IPS-18a (cell line): ENCODE results near the gene DBI.

ENCODE experiments used
- H3K27ac ChIP-seq: one replicate; pipeline ENCODE4 v1.5.1; 2013; ENCODE audit warnings: low read length
- H3K27me3 ChIP-seq: one replicate; pipeline ENCODE4 v1.6.1; 2013; ENCODE audit warnings: mild to moderate bottlenecking, low read length; ENCODE audit not compliant: control insufficient read depth, insufficient read depth
- H3K36me3 ChIP-seq: one replicate; pipeline ENCODE4 v1.6.1; 2013; ENCODE audit warnings: low read depth, low read length; ENCODE audit not compliant: control insufficient read depth
- H3K4me1 ChIP-seq: one replicate; pipeline ENCODE4 v1.6.1; 2013; ENCODE audit warnings: low read depth, low read length; ENCODE audit not compliant: control insufficient read depth
- H3K4me3 ChIP-seq: one replicate; pipeline ENCODE4 v1.5.1; 2013; ENCODE audit warnings: low read length
- H3K9ac ChIP-seq: one replicate; pipeline ENCODE4 v1.6.1; 2013; ENCODE audit warnings: mild to moderate bottlenecking, low read length, moderate library complexity
- H3K9me3 ChIP-seq: one replicate; pipeline ENCODE4 v1.6.1; 2013; ENCODE audit warnings: low read depth, low read length; ENCODE audit not compliant: control insufficient read depth

The DBI gene

DNA sequence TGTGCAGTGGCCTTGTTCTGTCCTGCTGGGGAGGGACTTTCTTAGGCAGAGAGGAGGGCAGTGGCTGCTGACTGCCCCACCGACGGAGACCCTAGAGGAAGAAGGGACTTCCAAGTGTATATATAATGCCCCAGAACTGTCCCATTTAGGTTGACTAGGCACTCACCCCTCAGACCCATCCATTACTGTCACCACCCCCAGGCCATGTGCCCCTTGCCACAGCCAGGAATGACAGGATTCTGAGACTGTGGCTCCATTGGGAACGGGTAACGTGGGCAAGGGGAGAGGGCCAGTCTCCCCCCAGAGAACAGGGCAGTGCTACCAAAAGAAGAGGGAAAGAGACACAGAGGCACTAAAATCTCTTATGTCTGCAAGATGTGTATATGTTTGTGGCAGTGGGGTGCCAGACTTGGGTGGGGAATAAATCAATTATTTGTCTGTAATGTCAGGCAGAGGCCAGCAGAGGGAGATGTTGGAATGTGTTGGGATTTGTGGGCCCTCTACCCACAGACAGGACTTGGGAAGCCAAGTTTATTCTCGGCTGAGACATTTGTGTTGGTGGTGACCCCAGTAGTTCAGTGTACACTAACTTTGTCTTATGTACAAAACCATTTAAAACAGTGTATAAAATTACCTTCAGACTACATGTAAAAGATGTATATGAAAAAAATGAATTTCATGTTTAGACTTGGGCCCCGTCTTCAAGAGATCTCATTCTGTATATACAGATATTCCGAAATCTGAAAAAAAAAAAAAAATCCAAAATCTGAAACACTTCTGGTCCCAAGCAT lies 40.8 kb downstream of the DBI start:
- Histone ChIP-seq H3K9ac (no peak overlapping the region), H3K9me3 (no peaks in the 10 kb centered on the region), H3K36me3 (no peaks in the 10 kb centered on the region), H3K4me3 (no peak overlapping the region), H3K4me1 (no peaks in the 10 kb centered on the region), H3K27me3 (no peaks in the 10 kb centered on the region), H3K27ac (no peak overlapping the region)

DNA sequence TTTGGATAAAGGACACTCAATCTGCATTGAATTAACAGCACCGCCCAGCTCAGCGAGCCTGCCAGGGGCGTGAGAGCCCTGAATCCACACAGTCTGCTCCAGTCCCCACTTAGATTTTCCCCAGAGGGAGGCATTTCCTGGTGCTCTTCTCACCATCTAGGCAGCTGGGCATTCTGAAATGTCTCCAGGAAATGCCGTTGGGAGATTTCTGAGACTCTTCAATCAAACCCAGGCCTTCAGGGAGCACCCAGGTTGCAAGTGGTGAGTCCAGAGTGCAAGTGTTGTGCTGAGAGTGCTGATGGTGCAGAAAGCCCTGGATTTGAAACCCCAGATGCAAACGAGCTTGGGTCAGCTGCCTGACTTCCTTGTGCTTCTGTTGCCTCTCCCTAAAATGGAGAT lies 41.4 kb downstream of the DBI start:
- no peak overlapping the region for H3K9ac ChIP-seq

DNA sequence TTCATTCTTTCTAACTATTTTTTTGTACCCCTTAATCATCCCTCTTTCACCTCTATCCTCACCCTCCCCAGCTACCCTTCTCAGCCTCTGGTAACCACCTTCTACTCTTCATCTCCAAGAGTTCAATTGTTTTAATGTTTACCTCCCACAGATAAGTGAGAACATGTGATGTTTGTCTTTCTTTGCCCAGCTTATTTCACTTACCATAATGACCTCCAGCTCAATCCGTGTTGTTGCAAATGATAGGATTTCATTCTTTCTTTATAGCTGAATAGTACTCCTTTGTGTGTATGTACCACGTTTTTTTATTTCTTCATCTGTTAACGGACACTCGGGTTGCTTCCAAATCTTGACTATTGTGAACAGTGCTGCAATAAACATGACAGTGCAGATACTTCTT lies 42.7 kb downstream of the DBI start:
- no peak overlapping the region for H3K9ac ChIP-seq
- H3K4me3 ChIP-seq, result no peak overlapping the region
- no peaks in the 10 kb centered on the region for H3K36me3 ChIP-seq
- no peaks in the 10 kb centered on the region for H3K9me3 ChIP-seq
- H3K4me1 ChIP-seq, result no peaks in the 10 kb centered on the region
- no peaks in the 10 kb centered on the region for H3K27me3 ChIP-seq
- no peak overlapping the region for H3K27ac ChIP-seq

More for the DNA sequence above, 41.4 kb downstream of the DBI start:
- no peaks in the 10 kb centered on the region for H3K9me3 ChIP-seq
- H3K27me3 ChIP-seq, result no peaks in the 10 kb centered on the region
- H3K36me3 ChIP-seq, result no peaks in the 10 kb centered on the region
- no peak overlapping the region for H3K27ac ChIP-seq
- H3K4me1 ChIP-seq, result no peaks in the 10 kb centered on the region
- H3K4me3 ChIP-seq, result no peak overlapping the region

DNA sequence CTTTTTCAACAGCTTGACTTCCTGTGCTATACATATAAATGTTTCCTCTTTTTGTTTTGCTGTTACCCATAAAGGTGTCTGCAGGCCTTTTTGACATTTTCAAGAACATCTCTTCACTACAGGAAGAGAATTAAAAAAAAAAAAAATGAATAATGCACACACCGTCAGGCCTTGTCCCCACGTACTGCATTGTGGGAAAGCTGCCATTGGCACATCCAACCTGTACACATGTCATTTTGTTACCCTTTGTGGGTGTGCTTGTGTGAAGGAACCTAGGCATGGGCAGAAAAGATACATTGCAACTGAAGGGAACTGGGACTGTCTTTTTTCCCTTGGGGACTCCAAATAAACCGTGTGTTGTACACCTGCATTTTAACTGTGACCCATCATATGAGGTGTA lies 48.1 kb downstream of the DBI start:
- no peaks in the 10 kb centered on the region for H3K4me1 ChIP-seq
- H3K4me3 ChIP-seq, result no peak overlapping the region
- no peaks in the 10 kb centered on the region for H3K36me3 ChIP-seq
- H3K9ac ChIP-seq, result no peak overlapping the region
- no peak overlapping the region for H3K27ac ChIP-seq
- no peaks in the 10 kb centered on the region for H3K27me3 ChIP-seq
- no peaks in the 10 kb centered on the region for H3K9me3 ChIP-seq

DNA sequence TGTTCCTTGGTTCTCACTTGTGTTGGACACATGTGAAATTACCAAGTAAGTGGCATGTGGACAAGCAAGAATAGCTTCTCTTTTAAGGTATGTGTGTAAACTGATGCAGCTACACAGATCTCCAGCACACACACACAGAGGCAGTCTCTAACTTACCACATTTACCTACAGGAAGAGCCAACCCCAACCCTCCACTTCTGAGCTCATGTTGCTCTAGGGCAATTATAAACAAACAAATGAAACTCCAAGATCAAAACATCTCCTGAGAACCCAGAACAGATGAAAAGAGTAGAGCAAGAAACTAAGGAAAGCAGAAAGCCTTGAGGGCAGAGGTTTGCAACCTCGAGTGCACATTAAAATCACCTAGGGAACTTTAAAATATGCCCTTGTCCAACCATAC lies 48.9 kb downstream of the DBI start:
- H3K9me3 ChIP-seq, result no peaks in the 10 kb centered on the region
- no peaks in the 10 kb centered on the region for H3K4me1 ChIP-seq
- H3K9ac ChIP-seq, result no peak overlapping the region
- H3K27me3 ChIP-seq, result no peaks in the 10 kb centered on the region
- no peak overlapping the region for H3K4me3 ChIP-seq
- H3K27ac ChIP-seq, result no peak overlapping the region
- H3K36me3 ChIP-seq, result no peaks in the 10 kb centered on the region

DNA sequence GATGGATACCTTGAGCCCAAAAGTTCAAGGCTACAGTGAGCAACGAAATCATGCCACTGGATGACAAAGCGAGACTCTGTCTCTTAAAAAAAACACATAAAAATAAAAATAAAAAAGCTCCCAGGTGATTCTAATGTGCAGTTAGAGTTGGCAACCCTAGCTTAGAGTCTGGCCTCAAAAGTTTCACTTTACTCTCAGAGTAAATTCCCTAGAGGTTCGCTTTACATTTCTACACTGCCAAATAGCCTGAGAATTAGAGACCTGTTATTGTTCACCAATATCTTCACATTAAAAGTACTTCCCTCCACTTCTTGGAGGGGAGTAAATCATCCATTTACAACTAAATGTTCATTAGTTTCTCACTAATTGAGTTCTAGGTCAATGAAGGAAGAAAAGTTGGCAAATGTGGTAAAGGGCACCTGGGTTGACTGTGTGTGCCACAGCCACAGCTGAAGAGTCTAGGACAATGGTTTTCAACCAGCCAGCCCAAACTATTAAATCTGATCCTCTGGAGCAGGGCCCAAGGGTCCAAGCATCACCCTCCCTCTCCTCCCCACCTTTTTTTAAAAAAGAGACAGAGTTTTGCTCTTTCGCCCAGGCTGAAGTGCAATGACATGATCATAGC lies 49.6 kb downstream of the DBI start:
- no peaks in the 10 kb centered on the region for H3K9me3 ChIP-seq
- H3K9ac ChIP-seq, result no peak overlapping the region
- no peaks in the 10 kb centered on the region for H3K27me3 ChIP-seq
- no peak overlapping the region for H3K27ac ChIP-seq
- H3K36me3 ChIP-seq, result no peaks in the 10 kb centered on the region
- H3K4me1 ChIP-seq, result no peaks in the 10 kb centered on the region
- H3K4me3 ChIP-seq, result no peak overlapping the region

DNA sequence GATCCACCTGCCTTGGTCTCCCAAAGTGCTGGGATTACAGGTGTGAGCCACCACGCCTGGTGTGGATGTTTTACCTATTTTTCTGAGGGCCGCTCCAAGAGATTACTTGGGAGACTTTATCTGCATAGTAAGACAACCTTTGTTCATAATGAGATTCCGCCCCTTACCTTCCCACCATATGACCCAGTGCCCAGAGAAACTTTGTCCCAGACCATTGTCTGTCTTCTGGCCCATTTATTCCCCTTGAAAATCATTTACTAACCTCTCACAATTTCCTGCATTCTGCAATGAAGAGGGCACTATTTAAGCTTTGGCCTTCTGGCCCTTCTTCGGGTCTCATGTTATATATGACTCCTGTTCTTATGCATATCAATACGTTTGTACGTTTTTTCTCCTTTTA lies 51.1 kb downstream of the DBI start:
- H3K27me3 ChIP-seq, result no peaks in the 10 kb centered on the region
- no peaks in the 10 kb centered on the region for H3K4me1 ChIP-seq
- H3K9me3 ChIP-seq, result no peaks in the 10 kb centered on the region
- no peak overlapping the region for H3K9ac ChIP-seq
- no peak overlapping the region for H3K27ac ChIP-seq
- H3K4me3 ChIP-seq, result no peak overlapping the region
- H3K36me3 ChIP-seq, result no peaks in the 10 kb centered on the region

DNA sequence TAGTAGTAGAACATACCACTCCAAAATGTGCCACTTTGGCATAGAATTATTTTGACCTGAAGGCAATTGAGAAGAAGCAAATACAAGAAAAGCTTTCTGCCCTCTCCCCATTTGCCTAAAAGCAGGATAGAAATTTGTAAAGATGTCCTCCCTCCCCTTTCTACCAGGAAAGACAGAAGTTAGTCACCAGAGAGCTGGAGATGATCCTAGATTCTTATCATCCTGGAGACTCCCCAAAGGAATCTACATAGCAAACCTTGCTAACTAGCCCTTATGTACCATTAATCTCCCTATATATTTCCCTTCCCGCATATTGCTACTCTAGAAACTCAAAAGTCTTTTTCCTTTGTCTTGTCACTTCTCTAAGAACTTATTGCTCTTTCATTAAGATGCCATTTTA lies 52.3 kb downstream of the DBI start:
- no peak overlapping the region for H3K27ac ChIP-seq
- H3K4me1 ChIP-seq, result no peaks in the 10 kb centered on the region
- H3K9me3 ChIP-seq, result no peaks in the 10 kb centered on the region
- H3K36me3 ChIP-seq, result no peaks in the 10 kb centered on the region
- no peak overlapping the region for H3K9ac ChIP-seq
- H3K27me3 ChIP-seq, result no peaks in the 10 kb centered on the region
- no peak overlapping the region for H3K4me3 ChIP-seq

DNA sequence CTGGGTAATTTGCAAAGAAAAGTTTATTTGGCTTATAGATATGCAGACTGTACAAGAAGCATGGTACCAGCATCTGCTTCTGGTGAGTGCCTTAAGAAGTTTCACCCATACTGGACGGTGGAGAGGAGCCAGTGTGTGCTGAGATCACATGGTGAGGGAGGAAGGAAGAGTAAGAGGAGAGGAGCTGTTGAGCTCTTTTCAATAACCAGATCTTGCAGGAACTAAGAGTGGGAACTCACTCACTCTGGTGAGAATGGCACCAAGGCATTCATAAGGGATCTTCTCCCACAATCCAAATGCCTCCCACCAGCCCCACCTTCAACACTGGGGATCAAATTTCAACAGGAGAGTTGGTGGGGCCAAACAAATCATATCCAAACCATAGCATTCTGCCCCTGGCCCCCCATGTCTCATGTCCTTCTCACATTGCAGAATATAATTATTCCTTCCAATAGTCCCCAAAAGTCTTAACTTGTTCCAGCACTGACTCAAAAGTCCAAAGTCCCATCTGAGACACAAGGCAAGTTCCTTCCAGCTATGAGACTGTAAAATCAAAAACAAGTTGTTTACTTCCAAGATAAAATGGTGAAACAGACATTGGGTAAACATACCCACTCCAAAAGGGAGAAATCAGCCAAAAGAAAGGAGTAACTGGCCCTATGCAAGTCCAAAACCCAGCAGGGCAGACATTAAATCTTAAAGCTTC lies 53.2 kb downstream of the DBI start:
- Histone ChIP-seq H3K27me3 (no peaks in the 10 kb centered on the region), H3K36me3 (no peaks in the 10 kb centered on the region), H3K9ac (no peak overlapping the region), H3K4me1 (no peaks in the 10 kb centered on the region), H3K27ac (no peak overlapping the region), H3K9me3 (no peaks in the 10 kb centered on the region), H3K4me3 (no peak overlapping the region)

DNA sequence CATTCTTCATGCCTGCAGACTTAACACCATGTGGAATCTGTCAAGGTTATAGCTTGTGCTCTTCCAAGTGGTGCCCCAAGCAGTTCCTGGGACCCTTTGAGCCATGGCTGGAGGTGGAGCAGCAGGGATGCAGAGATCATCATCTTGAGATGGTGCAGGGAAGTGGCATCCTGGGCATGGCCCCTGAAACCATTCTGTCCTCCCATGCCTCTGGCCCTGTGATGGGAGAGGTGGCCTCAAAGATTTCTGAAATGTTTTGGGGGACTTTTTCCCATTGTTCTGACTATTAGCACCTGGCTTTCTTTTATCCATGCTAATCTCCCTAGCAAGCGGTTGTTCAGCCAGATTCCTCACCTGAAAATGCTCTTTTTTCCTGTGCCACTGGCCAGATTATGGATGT lies 54.5 kb downstream of the DBI start:
- no peak overlapping the region for H3K4me3 ChIP-seq
- no peak overlapping the region for H3K27ac ChIP-seq
- H3K9ac ChIP-seq, result no peak overlapping the region
- H3K36me3 ChIP-seq, result no peaks in the 10 kb centered on the region
- no peaks in the 10 kb centered on the region for H3K4me1 ChIP-seq
- no peaks in the 10 kb centered on the region for H3K27me3 ChIP-seq
- H3K9me3 ChIP-seq, result no peaks in the 10 kb centered on the region

DNA sequence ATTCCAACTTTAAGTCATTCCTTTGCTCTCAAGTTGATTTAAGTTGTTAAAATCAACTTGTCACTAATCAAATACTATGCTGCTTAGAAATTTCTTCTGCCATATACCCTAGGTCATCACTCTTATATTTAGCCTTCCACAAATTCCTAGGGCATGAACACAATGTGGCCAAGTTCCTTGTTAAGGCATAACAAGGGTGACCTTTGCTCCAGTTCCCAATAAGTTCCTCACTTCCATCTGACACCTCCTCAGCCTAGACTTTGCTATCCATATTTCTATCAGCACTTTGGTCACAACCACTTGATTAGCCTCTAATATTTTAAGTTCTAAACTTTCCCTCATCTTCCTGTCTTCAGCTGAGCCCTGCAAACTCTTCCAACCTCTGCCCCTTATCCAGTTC lies 55.0 kb downstream of the DBI start:
- H3K9me3 ChIP-seq, result no peaks in the 10 kb centered on the region
- H3K36me3 ChIP-seq, result no peaks in the 10 kb centered on the region
- H3K4me1 ChIP-seq, result no peaks in the 10 kb centered on the region
- H3K27ac ChIP-seq, result no peak overlapping the region
- no peak overlapping the region for H3K9ac ChIP-seq
- peaks cover 1% of the 10 kb centered on the region for H3K27me3 ChIP-seq
- H3K4me3 ChIP-seq, result no peak overlapping the region
